HFFc6 (cell line): Measurements from ENCODE around the gene KCND2. TPM values are rescaled to one million over a fixed set of nuclear protein-coding genes. Genes with fewer than 3 reads are reported as not detected.

Experiments used
- DNase-seq: peaks from one replicate; pipeline ENCODE4 v3.0.0-alpha.2; 2018
- H3K27ac Mint-ChIP-seq: 2 replicates; pipeline ENCODE4 v1.8.0; 2020; ENCODE audit warnings: mild to moderate bottlenecking, mixed read lengths
- H3K27me3 Mint-ChIP-seq: 2 replicates; pipeline ENCODE4 v1.8.0; 2021; ENCODE audit warnings: mild to moderate bottlenecking, moderate library complexity, mixed read lengths; ENCODE audit not compliant: insufficient read depth
- H3K36me3 Mint-ChIP-seq: 2 replicates; pipeline ENCODE4 v1.8.0; 2021; ENCODE audit warnings: low read depth, mixed read lengths
- H3K4me1 Mint-ChIP-seq: 2 replicates; pipeline ENCODE4 v1.8.0; 2020; ENCODE audit warnings: low read depth, mixed read lengths
- H3K4me3 Mint-ChIP-seq: 2 replicates; pipeline ENCODE4 v1.8.0; 2020; ENCODE audit warnings: mild to moderate bottlenecking, moderate library complexity, mixed read lengths
- H3K9me3 Mint-ChIP-seq: 2 replicates; pipeline ENCODE4 v1.8.0; 2020; ENCODE audit warnings: mild to moderate bottlenecking, mixed read lengths
- CTCF ChIP-seq: fragments of 200-600 bp; sonication (generic); IDR thresholded peaks from 2 replicates; pipeline ENCODE4 v1.5.0; 2021; ENCODE audit warnings: antibody characterized with exemption, mild to moderate bottlenecking
- total RNA-seq, 6 experiments: library from RNA; stranded (reverse); fragmentation: NEBNext Ultra II Directional; extraction: Animal tissue kit (Norgen Biotek cat#: 25700); gene quantifications; 2 replicates in 1 of 6; 3 replicates in 5 of 6; pipeline ENCODE4 v1.2.3, GENCODE V29; 2021

The KCND2 gene
- total RNA-seq, 6 experiments from 2014 or later, result not detected

- no peak for TF ChIP-seq CTCF
- Mint-ChIP-seq H3K9me3 (peaks cover 25% of the 10 kb centered on the region), H3K27me3 (no peaks in the 10 kb centered on the region), H3K4me3 (no peak overlapping the region), H3K36me3 (no peaks in the 10 kb centered on the region), H3K27ac (no peak overlapping the region), H3K4me1 (no peaks in the 10 kb centered on the region)
- DNase-seq, result no peak
Observed at GRCh38 chr7:120241973-120242372, 31.0 kb upstream of the KCND2 start.

GRCh38 chr7:120254845-120255244, 18.1 kb upstream of the KCND2 start:
- Mint-ChIP-seq H3K4me1 (no peaks in the 10 kb centered on the region), H3K4me3 (no peak overlapping the region), H3K27ac (no peak overlapping the region), H3K9me3 (peaks cover 23% of the 10 kb centered on the region), H3K36me3 (0 out of 2 replicates have a peak, but pooled peaks cover 4% of the 10 kb centered on the region), H3K27me3 (no peaks in the 10 kb centered on the region; the same call in 1 of the 2 replicates)
- TF ChIP-seq CTCF, result no peak
- no peak for DNase-seq

- peaks cover 23% of the 10 kb centered on the region for H3K9me3 Mint-ChIP-seq
- TF ChIP-seq CTCF, result no peak
- H3K27me3 Mint-ChIP-seq, result no peaks in the 10 kb centered on the region; the same call in 1 of the 2 replicates
- H3K27ac Mint-ChIP-seq, result no peak overlapping the region
- 0 out of 2 replicates have a peak, but pooled peaks cover 4% of the 10 kb centered on the region for H3K36me3 Mint-ChIP-seq
- no peak overlapping the region for H3K4me3 Mint-ChIP-seq
- no peaks in the 10 kb centered on the region for H3K4me1 Mint-ChIP-seq
- no peak for DNase-seq
Observed at GRCh38 chr7:120256344-120257070, 16.5 kb upstream of the KCND2 start.

GRCh38 chr7:120259386-120259785, 13.6 kb upstream of the KCND2 start:
- Mint-ChIP-seq H3K27ac (no peak overlapping the region), H3K4me3 (no peak overlapping the region), H3K4me1 (no peaks in the 10 kb centered on the region), H3K27me3 (no peaks in the 10 kb centered on the region; the same call in 1 of the 2 replicates), H3K36me3 (0 out of 2 replicates have a peak, but pooled peaks cover 4% of the 10 kb centered on the region), H3K9me3 (peaks cover 17% of the 10 kb centered on the region)
- no peak for DNase-seq
- no peak for TF ChIP-seq CTCF

GRCh38 chr7:120260111-120260510, 12.9 kb upstream of the KCND2 start:
- no peak overlapping the region for H3K27ac Mint-ChIP-seq
- DNase-seq, result no peak
- 0 out of 2 replicates have a peak, but pooled peaks cover 3% of the 10 kb centered on the region for H3K36me3 Mint-ChIP-seq
- peaks cover 13% of the 10 kb centered on the region for H3K9me3 Mint-ChIP-seq
- no peak for TF ChIP-seq CTCF
- H3K4me3 Mint-ChIP-seq, result no peak overlapping the region
- no peaks in the 10 kb centered on the region; the same call in 1 of the 2 replicates for H3K27me3 Mint-ChIP-seq
- no peaks in the 10 kb centered on the region for H3K4me1 Mint-ChIP-seq
